Measurements from ENCODE around the gene ASTN1. TPM values are rescaled to one million over a fixed set of nuclear protein-coding genes. Genes with fewer than 3 reads are reported as not detected.

The ASTN1 gene
- total and polyA plus RNA-seq, 9 of the 15 experiments (the other 6 are each of a cell fraction or from before 2014, with no cell fraction given): 0.05 to 0.22 (median 0.18) TPM

- TF ChIP-seq ZNF589 (CRISPR knock-in tag; IDR thresholded peaks at IDR 0.05; ENCODE audit: low read depth) (peak; percentile 61), VEZF1 (CRISPR knock-in tag; IDR thresholded peaks at IDR 0.05) (peak; percentile 48; the same call in 1 of the 2 replicates), ZBTB2 (IDR thresholded peaks at IDR 0.05) (peak; percentile 55; the same call in 1 of the 2 replicates), ZFP36 (IDR thresholded peaks at IDR 0.05; ENCODE audit: low read depth, low read length, partially characterized antibody) (peak; percentile 4), AFF1 (IDR thresholded peaks at IDR 0.05; ENCODE audit: low read depth in 1 of 2, partially characterized antibody in 2 of 2) (no peak), MTA2 (IDR thresholded peaks at IDR 0.05; ENCODE audit: low read depth) (peak; percentile 95), RFX7 (CRISPR knock-in tag; IDR thresholded peaks at IDR 0.05) (no peak), RBFOX2 (IDR thresholded peaks at IDR 0.05; ENCODE audit: low read depth, low read length) (peak; percentile 32; the same call in 1 of the 2 replicates), UBTF (IDR thresholded peaks at IDR 0.05; ENCODE audit: borderline replicate concordance in 1 of 2, low read depth in 2 of 2, low read length in 2 of 2) (0 out of 4 replicates have a peak, but pooled peaks of 1 of the 2 experiments have one; percentile 45), HNRNPUL1 (IDR thresholded peaks at IDR 0.05; ENCODE audit: low read length) (no peak), HEY1 (CRISPR knock-in tag; IDR thresholded peaks at IDR 0.05; ENCODE audit: borderline replicate concordance) (peak; percentile 31; the same call in 1 of the 2 replicates), MTA1 (IDR thresholded peaks at IDR 0.05; ENCODE audit: borderline replicate concordance) (peak; percentile 79), RB1 (IDR thresholded peaks at IDR 0.05; ENCODE audit: low read depth) (0 out of 2 replicates have a peak, but pooled peaks have one; percentile 11), E2F3 (CRISPR knock-in tag; IDR thresholded peaks at IDR 0.05) (no peak), MEF2D (tag; conservative IDR thresholded peaks at IDR 0.05; ENCODE audit: low read depth) (no peak)
Observed at GRCh38 chr1:176879784-176880620, 284.5 kb downstream of the ASTN1 start (continued).

Data from K562 (cell line).